Astrocyte (in vitro differentiated cells and primary cell): ENCODE results near the gene STX11.

Experiments used
- CTCF ChIP-seq: IDR thresholded peaks from 2 replicates; pipeline ENCODE4 v1.5.1; 2011; ENCODE audit warnings: low read depth, mild to moderate bottlenecking, inconsistent platforms, low read length, moderate library complexity; ENCODE audit not compliant: insufficient read depth
- EZH2 ChIP-seq: IDR thresholded peaks from 2 replicates; pipeline ENCODE4 v1.6.1; 2012; ENCODE audit warnings: mild to moderate bottlenecking, low read length, inconsistent platforms; ENCODE audit not compliant: insufficient read depth

- TF ChIP-seq EZH2 (no peak), CTCF (no peak)
Measured at GRCh38 chr6:144158133-144158532, 7.8 kb downstream of the STX11 start.
